ENCODE measurements around the gene ACMSD.

DNA sequence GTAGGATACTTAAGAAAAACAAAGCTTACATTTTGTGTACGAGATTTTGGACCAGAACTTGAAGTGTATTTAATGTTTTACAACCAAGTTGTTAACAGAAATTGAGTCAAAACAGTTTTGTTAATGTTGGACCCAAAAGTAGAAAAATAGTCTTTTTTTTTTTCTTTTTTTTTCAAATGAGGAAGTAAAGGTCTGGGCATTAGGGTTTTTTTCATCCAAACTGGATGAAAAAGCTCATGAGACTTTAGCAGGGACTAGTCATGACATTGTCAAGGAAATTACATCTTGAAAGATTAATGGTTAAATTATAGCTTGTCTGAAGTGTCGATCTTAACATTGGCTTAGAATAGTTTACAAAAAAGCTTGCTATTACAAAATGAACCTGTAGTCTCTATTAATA is 112.5 kb downstream of the ACMSD start:
- TF ChIP-seq, protein P1, sequence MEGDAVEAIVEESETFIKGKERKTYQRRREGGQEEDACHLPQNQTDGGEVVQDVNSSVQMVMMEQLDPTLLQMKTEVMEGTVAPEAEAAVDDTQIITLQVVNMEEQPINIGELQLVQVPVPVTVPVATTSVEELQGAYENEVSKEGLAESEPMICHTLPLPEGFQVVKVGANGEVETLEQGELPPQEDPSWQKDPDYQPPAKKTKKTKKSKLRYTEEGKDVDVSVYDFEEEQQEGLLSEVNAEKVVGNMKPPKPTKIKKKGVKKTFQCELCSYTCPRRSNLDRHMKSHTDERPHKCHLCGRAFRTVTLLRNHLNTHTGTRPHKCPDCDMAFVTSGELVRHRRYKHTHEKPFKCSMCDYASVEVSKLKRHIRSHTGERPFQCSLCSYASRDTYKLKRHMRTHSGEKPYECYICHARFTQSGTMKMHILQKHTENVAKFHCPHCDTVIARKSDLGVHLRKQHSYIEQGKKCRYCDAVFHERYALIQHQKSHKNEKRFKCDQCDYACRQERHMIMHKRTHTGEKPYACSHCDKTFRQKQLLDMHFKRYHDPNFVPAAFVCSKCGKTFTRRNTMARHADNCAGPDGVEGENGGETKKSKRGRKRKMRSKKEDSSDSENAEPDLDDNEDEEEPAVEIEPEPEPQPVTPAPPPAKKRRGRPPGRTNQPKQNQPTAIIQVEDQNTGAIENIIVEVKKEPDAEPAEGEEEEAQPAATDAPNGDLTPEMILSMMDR (conservative IDR thresholded peaks at IDR 0.05; ENCODE audit: low read length): no peak
- TF ChIP-seq EZH2phosphoT487 (IDR thresholded peaks at IDR 0.05; ENCODE audit: borderline replicate concordance, low read depth, low read length): no peak

Measured in OCI-LY7 (cell line).